Right ventricle myocardium superior (tissue), 1 donor: ENCODE results near the gene ALG1L2. TPM values are rescaled to one million over a fixed set of nuclear protein-coding genes. Genes with fewer than 3 reads are reported as not detected.
"Not testable (repeated sequence)": the region's sequence is repeated elsewhere in the genome, so short reads cannot be mapped to it uniquely, and the experiment has no call there.

Source experiments
- ATAC-seq: fragments of 200-7000 bp; cut with Tn5 transposase; one replicate; pipeline ENCODE4 v1.9.1; 2020; ENCODE audit warnings: mild to moderate bottlenecking; ENCODE audit not compliant: poor library complexity
- DNase-seq: peaks from one replicate; pipeline ENCODE4 v3.0.0-alpha.2; 2020
- intact Hi-C: fragments of 100-400 bp; cut with DNase I; formaldehyde crosslinking; loops from one replicate; pipeline ENCODE4 v1.11.2; 2022
- long read RNA-seq: library from polyadenylated mRNA; unstranded; transcript quantifications from one replicate; pipeline ENCODE4 v2.0.0, GENCODE V29; 2021
- total RNA-seq: library from RNA; stranded (reverse); fragmentation: NEBNext Ultra II Directional; extraction: Animal tissue kit (Norgen Biotek cat#: 25700); gene quantifications from one replicate; pipeline ENCODE4 v1.2.1, GENCODE V29; 2021
- donor health status: DM: no; HTN: yes; CAD: no; lungs with severe emphysema.

ALG1L2 gene
- total RNA-seq = 0.43 TPM
- long read RNA-seq = 0 reads

- DNase-seq (no peak), ATAC-seq (no peak)
- intact Hi-C loops = no loop called here
Observed at GRCh38 chr3:130081351-130081881, at the start of gene ALG1L2. Gene ALG1L2 (plus strand): TSS chr3:130081831. CDS start chr3:130082017, 186 bp downstream.

- intact Hi-C loops, DNase-seq, ATAC-seq: not testable (repeated sequence)
Observed at GRCh38 chr3:130037126-130037815, 44.4 kb upstream of the ALG1L2 start.

GRCh38 chr3:130042736-130043135 lies 38.9 kb upstream of the ALG1L2 start:
- DNase-seq, intact Hi-C loops, ATAC-seq: not testable (repeated sequence)

GRCh38 chr3:130043658-130044057 lies 38.0 kb upstream of the ALG1L2 start:
- ATAC-seq, DNase-seq, intact Hi-C loops: not testable (repeated sequence)

GRCh38 chr3:130044370-130044769 lies 37.3 kb upstream of the ALG1L2 start:
- no peak for DNase-seq
- ATAC-seq = no peak
- intact Hi-C loops = no loop called here

- intact Hi-C loops = no loop called here
- no peak for DNase-seq
- ATAC-seq = no peak
Observed at GRCh38 chr3:130048726-130049125, 32.9 kb upstream of the ALG1L2 start.

GRCh38 chr3:130052366-130052765 lies 29.3 kb upstream of the ALG1L2 start:
- ATAC-seq, DNase-seq, intact Hi-C loops: not testable (repeated sequence)

- DNase-seq, intact Hi-C loops, ATAC-seq: not testable (repeated sequence)
Observed at GRCh38 chr3:130052965-130053364, 28.7 kb upstream of the ALG1L2 start.

GRCh38 chr3:130057536-130058266 lies 23.9 kb upstream of the ALG1L2 start:
- intact Hi-C loops, DNase-seq, ATAC-seq: not testable (repeated sequence)

GRCh38 chr3:130058267-130058657 lies 23.4 kb upstream of the ALG1L2 start:
- intact Hi-C loops, DNase-seq, ATAC-seq: not testable (repeated sequence)

GRCh38 chr3:130058716-130059115 lies 22.9 kb upstream of the ALG1L2 start:
- DNase-seq, ATAC-seq, intact Hi-C loops: not testable (repeated sequence)

GRCh38 chr3:130059162-130059561 lies 22.5 kb upstream of the ALG1L2 start:
- ATAC-seq, intact Hi-C loops, DNase-seq: not testable (repeated sequence)

- DNase-seq = no peak
- no peak for ATAC-seq
- intact Hi-C loops = no loop called here
Observed at GRCh38 chr3:130073582-130073981, 8.0 kb upstream of the ALG1L2 start.

- DNase-seq (no peak), ATAC-seq (no peak)
- intact Hi-C loops = no loop called here
Observed at GRCh38 chr3:130077636-130078035, 4.0 kb upstream of the ALG1L2 start.

- not testable (repeated sequence) for ATAC-seq, DNase-seq
Observed at GRCh38 chr3:130083363-130084090, 1.9 kb downstream of the ALG1L2 start.

GRCh38 chr3:130084436-130084980 lies 2.9 kb downstream of the ALG1L2 start:
- DNase-seq (no peak), ATAC-seq (no peak)
- intact Hi-C loops = no loop called here

More at GRCh38 chr3:130083363-130084090, 1.9 kb downstream of the ALG1L2 start:
- intact Hi-C loops = not testable (repeated sequence)

- ATAC-seq = no peak
- no peak for DNase-seq
- intact Hi-C loops = no loop called here
Observed at GRCh38 chr3:130085881-130086280, 4.2 kb downstream of the ALG1L2 start.

- intact Hi-C loops, DNase-seq, ATAC-seq: not testable (repeated sequence)
Observed at GRCh38 chr3:130086628-130087027, 5.0 kb downstream of the ALG1L2 start.
